Fibroblast of villous mesenchyme (primary cell): ENCODE results near the gene EMD. TPM values are rescaled to one million over a fixed set of nuclear protein-coding genes. Genes with fewer than 3 reads are reported as not detected.

Experiments used
- DNase-seq: peaks from one replicate; pipeline ENCODE4 v3.0.0-alpha.2; 2010; ENCODE audit warnings: low read depth
- H3K4me3 ChIP-seq: 2 replicates; pipeline ENCODE4 v1.5.1; 2011; ENCODE audit warnings: low read depth, mild to moderate bottlenecking, low read length
- total RNA-seq: library from RNA; depleted of rRNA; stranded (reverse); fragments of >200 nt; gene quantifications from 2 replicates; pipeline ENCODE4 v1.2.3, GENCODE V29; 2012
- TF ChIP-seq, protein P1 (sequence below): IDR thresholded peaks from 2 replicates; pipeline ENCODE4 v1.5.1; 2012; ENCODE audit warnings: low read depth, mild to moderate bottlenecking, low read length; ENCODE audit not compliant: insufficient read depth

Gene EMD
- total RNA-seq, 1 donor = 34.5 TPM

DNA sequence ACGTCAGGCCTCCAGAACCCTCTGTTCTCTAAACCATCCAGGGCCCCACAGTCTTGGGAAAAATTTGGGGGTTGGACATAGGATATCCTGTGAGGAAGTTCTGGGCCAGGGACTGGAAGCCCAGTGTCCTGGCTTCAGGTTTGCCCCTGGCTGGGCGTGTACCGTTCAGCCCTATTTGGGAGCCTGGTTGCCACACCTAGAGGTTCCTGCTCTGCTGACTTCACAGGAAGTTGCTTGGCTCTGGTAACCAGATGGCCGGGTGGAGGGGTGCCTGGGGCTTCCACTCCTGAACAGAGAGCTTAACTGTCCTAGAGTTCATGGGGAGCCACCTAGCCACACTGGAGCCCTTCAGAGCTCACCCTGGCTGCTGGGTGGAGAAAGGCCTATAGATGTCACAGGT, 33.4 kb downstream of the EMD start:
- H3K4me3 ChIP-seq = peak overlapping the region; percentile 65

DNA sequence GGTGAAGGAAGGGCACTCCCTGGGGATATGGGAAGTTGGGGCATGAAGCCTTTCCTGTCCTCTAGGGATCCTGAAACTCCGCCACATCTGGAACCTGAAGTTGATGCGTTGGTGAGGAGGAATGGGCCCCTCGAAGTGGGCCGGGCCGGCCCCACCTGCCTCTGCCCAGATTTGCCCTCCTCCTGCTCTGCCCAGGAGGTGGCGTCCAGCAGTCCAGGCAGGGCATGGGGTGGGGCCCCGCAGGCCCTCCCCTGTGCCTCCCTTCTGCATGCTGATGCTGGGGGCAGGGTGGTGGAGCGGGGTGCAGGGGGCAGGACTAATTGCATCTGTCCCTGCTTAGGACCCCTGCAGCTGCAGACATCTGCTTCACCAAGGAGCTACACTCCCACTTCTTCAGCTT, 34.0 kb downstream of the EMD start:
- no peak for DNase-seq
- TF ChIP-seq, protein P1, sequence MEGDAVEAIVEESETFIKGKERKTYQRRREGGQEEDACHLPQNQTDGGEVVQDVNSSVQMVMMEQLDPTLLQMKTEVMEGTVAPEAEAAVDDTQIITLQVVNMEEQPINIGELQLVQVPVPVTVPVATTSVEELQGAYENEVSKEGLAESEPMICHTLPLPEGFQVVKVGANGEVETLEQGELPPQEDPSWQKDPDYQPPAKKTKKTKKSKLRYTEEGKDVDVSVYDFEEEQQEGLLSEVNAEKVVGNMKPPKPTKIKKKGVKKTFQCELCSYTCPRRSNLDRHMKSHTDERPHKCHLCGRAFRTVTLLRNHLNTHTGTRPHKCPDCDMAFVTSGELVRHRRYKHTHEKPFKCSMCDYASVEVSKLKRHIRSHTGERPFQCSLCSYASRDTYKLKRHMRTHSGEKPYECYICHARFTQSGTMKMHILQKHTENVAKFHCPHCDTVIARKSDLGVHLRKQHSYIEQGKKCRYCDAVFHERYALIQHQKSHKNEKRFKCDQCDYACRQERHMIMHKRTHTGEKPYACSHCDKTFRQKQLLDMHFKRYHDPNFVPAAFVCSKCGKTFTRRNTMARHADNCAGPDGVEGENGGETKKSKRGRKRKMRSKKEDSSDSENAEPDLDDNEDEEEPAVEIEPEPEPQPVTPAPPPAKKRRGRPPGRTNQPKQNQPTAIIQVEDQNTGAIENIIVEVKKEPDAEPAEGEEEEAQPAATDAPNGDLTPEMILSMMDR = no peak
- H3K4me3 ChIP-seq = no peak overlapping the region

More for the DNA sequence above, 33.4 kb downstream of the EMD start:
- DNase-seq = peak; percentile 54
- TF ChIP-seq, protein P1 = no peak

DNA sequence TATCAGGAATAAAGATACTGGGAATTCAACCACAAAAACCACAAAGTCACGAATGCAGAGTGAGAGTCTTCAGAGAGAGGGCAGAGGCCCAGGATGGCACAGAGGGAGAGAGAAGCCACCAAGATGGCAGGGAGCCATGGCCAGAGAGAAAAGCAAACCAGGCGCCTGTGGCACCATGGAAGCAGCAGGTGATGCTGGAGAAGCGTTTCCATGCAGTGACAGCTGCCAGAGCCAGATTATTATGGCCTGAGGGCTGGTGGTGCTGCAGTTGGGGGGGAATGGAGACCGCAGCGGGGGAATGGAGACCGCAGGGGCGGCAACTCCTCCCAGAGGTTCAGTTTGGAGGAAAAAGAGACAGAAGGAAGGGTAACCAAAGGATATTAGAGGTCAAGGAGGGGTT, 38.1 kb downstream of the EMD start:
- DNase-seq = no peak
- TF ChIP-seq, protein P1 = no peak
- no peak overlapping the region for H3K4me3 ChIP-seq

DNA sequence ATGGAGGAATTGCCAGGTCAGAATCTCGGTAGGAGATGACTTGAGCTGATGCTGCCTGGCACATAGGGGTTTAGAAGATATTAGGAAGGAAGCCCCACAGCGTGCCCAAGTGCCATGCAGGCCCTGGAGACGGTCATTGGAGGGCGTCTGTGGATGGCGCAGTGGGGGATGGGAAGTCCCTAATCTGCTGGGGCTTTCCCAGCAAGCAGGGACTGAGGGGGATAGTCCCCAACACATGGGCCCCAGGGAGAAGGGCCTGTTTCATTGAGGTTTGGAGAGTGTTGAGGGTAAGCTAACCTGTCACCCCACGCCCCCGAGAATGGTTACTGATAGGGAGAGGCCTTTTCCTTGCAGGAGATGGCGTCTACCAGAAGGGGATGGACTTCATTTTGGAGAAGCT, 40.1 kb downstream of the EMD start:
- TF ChIP-seq, protein P1 = no peak
- no peak for DNase-seq

DNA sequence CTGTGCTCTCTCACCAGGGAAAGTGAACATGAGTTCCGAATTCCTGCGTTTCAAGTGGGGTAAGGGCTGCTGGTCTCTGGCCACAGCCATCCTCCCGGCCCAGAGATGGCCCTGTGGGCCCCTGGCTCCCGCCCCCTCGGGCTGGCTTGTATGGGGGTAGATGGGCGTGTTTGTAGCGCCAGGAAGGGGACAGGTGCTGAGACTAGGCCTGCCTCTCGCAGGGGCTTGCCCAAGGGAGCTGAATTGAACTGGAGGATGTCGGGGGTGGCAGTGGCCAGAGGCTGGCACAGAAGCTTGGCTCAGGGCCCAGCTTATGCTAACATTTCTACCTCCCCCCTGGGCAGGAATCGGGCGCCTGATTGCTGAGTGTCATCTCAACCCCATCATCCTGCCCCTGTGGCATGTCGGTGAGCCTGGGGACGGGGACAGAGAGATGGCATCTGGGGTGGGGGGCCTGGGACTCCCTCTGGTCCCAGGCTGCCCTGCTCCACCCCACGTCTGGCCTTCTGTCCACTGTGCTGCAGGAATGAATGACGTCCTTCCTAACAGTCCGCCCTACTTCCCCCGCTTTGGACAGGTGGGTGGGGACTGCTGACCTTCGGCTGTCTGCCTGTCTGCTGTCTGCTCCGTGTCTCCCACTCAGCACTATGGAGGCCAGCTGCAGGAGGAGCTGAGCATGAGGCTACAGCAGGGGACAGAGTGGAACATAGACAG, 40.8 kb downstream of the EMD start:
- TF ChIP-seq, protein P1 = no peak

More for the DNA sequence above, 40.1 kb downstream of the EMD start:
- no peak overlapping the region for H3K4me3 ChIP-seq

DNA sequence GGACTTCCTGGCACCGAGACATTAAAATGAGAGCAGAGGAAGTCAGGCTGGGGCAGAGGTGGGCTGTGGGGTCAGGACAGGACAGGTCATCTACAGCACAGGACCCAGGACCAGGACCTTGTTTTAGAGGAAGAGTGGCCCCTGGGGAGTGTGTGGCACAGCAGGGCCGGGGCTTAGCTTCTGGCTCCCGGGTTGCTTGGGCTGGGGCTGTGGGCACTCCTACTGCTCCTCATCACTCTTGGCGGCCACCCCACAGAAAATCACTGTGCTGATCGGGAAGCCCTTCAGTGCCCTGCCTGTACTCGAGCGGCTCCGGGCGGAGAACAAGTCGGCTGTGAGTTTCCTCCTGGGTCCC, 41.3 kb downstream of the EMD start:
- TF ChIP-seq, protein P1 = no peak

More for the DNA sequence above, 40.8 kb downstream of the EMD start:
- DNase-seq = no peak
- no peak overlapping the region for H3K4me3 ChIP-seq

More for the DNA sequence above, 41.3 kb downstream of the EMD start:
- DNase-seq = no peak
- no peak overlapping the region for H3K4me3 ChIP-seq
